H1 (cell line): ENCODE data around the gene MAF.

ENCODE experiments used
- ATF3 ChIP-seq: IDR thresholded peaks from 2 replicates; pipeline ENCODE4 v1.6.1; 2011; ENCODE audit warnings: low read depth, mild to moderate bottlenecking, low read length; ENCODE audit not compliant: insufficient read depth
- BRCA1 ChIP-seq: IDR thresholded peaks from 2 replicates; pipeline ENCODE4 v1.6.1; 2012; ENCODE audit warnings: low read depth, low read length, improper control_type of control experiment
- CTCF ChIP-seq, 3 experiments: IDR thresholded peaks; 1 replicate in 2 of 3; 2 replicates in 1 of 3; pipeline versions ENCODE4 v1.5.1 to v1.6.1; 2011; ENCODE audit warnings: low read length in 3 of 3, mild to moderate bottlenecking in 3 of 3, inconsistent platforms in 2 of 3, low read depth in 1 of 3, moderate library complexity in 1 of 3; ENCODE audit not compliant: insufficient read depth in 1 of 3; ENCODE audit errors: control extremely low read depth in 1 of 3
- KDM5A ChIP-seq: fragments of 200-600 bp; IDR thresholded peaks from 2 replicates; pipeline ENCODE4 v1.7.1; 2012; ENCODE audit warnings: mild to moderate bottlenecking, low read length, inconsistent platforms, mixed read lengths
- PHF8 ChIP-seq: fragments of 200-600 bp; sonication (generic); conservative IDR thresholded peaks from 2 replicates; pipeline ENCODE4 v1.7.1; 2012; ENCODE audit warnings: low read depth, mild to moderate bottlenecking, inconsistent platforms, low read length, moderate library complexity
- SP1 ChIP-seq: IDR thresholded peaks from 2 replicates; pipeline ENCODE4 v1.6.1; 2011; ENCODE audit warnings: low read depth, low read length
- TEAD4 ChIP-seq: IDR thresholded peaks from 2 replicates; pipeline ENCODE4 v1.6.1; 2012; ENCODE audit warnings: low read depth, low read length, inconsistent platforms, mixed read lengths

- TF ChIP-seq CTCF (IDR thresholded peaks at IDR 0.05; ENCODE audit: control extremely low read depth in 1 of 3, insufficient read depth in 1 of 3, low read depth in 1 of 3, low read length in 3 of 3) (no peak), PHF8 (no peak), SP1 (no peak), TEAD4 (no peak), BRCA1 (no peak), ATF3 (no peak), KDM5A (no peak)
Measured at GRCh38 chr16:79644971-79645667, 44.6 kb upstream of the MAF start.
